Peyer's patch (tissue), 4 donors: Measurements from ENCODE around the gene NBDY. TPM values are rescaled to one million over a fixed set of nuclear protein-coding genes. Genes with fewer than 3 reads are reported as not detected.

ENCODE experiments used
- DNase-seq, 3 donors: peaks; one replicate each; pipeline ENCODE4 v3.0.0-alpha.2; 2017 to 2019
- H3K27ac ChIP-seq, 4 donors: fragments of 200-600 bp; sonication (generic); one replicate each; pipeline ENCODE4 v1.5.1; 2016 to 2019
- H3K27me3 ChIP-seq, 2 donors: fragments of 200-600 bp; sonication (generic); one replicate each; pipeline ENCODE4 v1.5.1; 2019
- H3K36me3 ChIP-seq, 3 donors: fragments of 200-600 bp; sonication (generic); one replicate each; pipeline ENCODE4 v1.5.1; 2016 to 2019
- H3K4me1 ChIP-seq, 4 donors: fragments of 200-600 bp; sonication (generic); one replicate each; pipeline ENCODE4 v1.5.1; 2016 to 2019
- H3K4me3 ChIP-seq, 4 donors: fragments of 200-600 bp; sonication (generic); 1 replicate in 3 of 4; 2 replicates in 1 of 4; pipeline ENCODE4 v1.5.1; 2016 to 2019; ENCODE audit warnings: mild to moderate bottlenecking in 1 of 4
- H3K9me3 ChIP-seq, 4 donors: fragments of 200-600 bp; sonication (generic); one replicate each; pipeline ENCODE4 v1.5.1; 2016 to 2019; ENCODE audit warnings: mild to moderate bottlenecking in 1 of 4
- CTCF ChIP-seq, 6 experiments: fragments of 450-650 bp in 4 of 6; fragments of 200-600 bp in 2 of 6; sonication (generic) in 1 of 6; IDR thresholded peaks; one replicate each; pipeline ENCODE4 v1.5.1; 2017 to 2019; ENCODE audit warnings: antibody characterized with exemption in 6 of 6, mild to moderate bottlenecking in 3 of 6, moderate library complexity in 1 of 6
- POLR2A ChIP-seq, 2 donors: fragments of 450-650 bp; IDR thresholded peaks; one replicate each; pipeline ENCODE4 v1.5.1; 2017; ENCODE audit warnings: antibody characterized with exemption in 2 of 2, mild to moderate bottlenecking in 2 of 2, moderate library complexity in 2 of 2
- total RNA-seq, 4 donors: library from RNA; depleted of rRNA; stranded (reverse); fragments of >200 nt; gene quantifications; one replicate each; pipeline ENCODE4 v1.1.0, GENCODE V29; 2016

The NBDY gene
- total RNA-seq, 4 donors from 2014 or later = 9.1 to 14.0 (median 12.7) TPM

- H3K27me3 ChIP-seq = no peaks in the 10 kb centered on the region
- peak in 2 of 3 donors; percentile 15 to 45 for DNase-seq
- H3K4me1 ChIP-seq = peaks cover 0 to 12% (median 0%) of the 10 kb centered on the region in 4 donors
- H3K4me3 ChIP-seq = no peak overlapping the region
- TF ChIP-seq POLR2A (IDR thresholded peaks at IDR 0.05) (no peak), CTCF (IDR thresholded peaks at IDR 0.05) (no peak)
- no peaks in the 10 kb centered on the region for H3K9me3 ChIP-seq
- H3K36me3 ChIP-seq = no peaks in the 10 kb centered on the region
- H3K27ac ChIP-seq = peak overlapping the region in 1 of 4 donors; percentile 84
These were observed 33.9 kb downstream of the NBDY start for GRCh38 chrX:56762707-56763555.

GRCh38 chrX:56763556-56764152 lies 34.6 kb downstream of the NBDY start:
- peaks cover 0 to 12% (median 0%) of the 10 kb centered on the region in 4 donors for H3K4me1 ChIP-seq
- peak overlapping the region in 2 of 4 donors; percentile 56 to 62 for H3K4me3 ChIP-seq
- peak in 2 of 3 donors; percentile 77 to 92 for DNase-seq
- no peaks in the 10 kb centered on the region for H3K27me3 ChIP-seq
- H3K27ac ChIP-seq = peak overlapping the region in 2 of 4 donors; percentile 67 to 84
- TF ChIP-seq POLR2A (IDR thresholded peaks at IDR 0.05) (no peak), CTCF (IDR thresholded peaks at IDR 0.05) (peak in 3 of 6 experiments; percentile 12 to 71 (median 21))
- no peaks in the 10 kb centered on the region for H3K36me3 ChIP-seq
- no peaks in the 10 kb centered on the region for H3K9me3 ChIP-seq

GRCh38 chrX:56764153-56764974 lies 35.3 kb downstream of the NBDY start:
- Histone ChIP-seq H3K4me3 (peak overlapping the region in 2 of 4 donors; percentile 56 to 62), H3K27ac (peak overlapping the region in 3 of 4 donors; percentile 46 to 84 (median 67))

GRCh38 chrX:56764975-56765791 lies 36.1 kb downstream of the NBDY start:
- DNase-seq = peak; percentile 40 to 54 (median 52)
- Histone ChIP-seq H3K36me3 (no peaks in the 10 kb centered on the region), H3K9me3 (no peaks in the 10 kb centered on the region), H3K4me1 (peaks cover 0 to 12% (median 0%) of the 10 kb centered on the region in 4 donors), H3K4me3 (peak overlapping the region in 1 of 4 donors; percentile 0), H3K27ac (peak overlapping the region; percentile 17 to 84 (median 50)), H3K27me3 (no peaks in the 10 kb centered on the region)
- TF ChIP-seq POLR2A (IDR thresholded peaks at IDR 0.05) = no peak
- TF ChIP-seq CTCF (IDR thresholded peaks at IDR 0.05) = no peak

More at GRCh38 chrX:56764153-56764974, 35.3 kb downstream of the NBDY start:
- TF ChIP-seq CTCF (IDR thresholded peaks at IDR 0.05) = peak; percentile 32 to 79 (median 52)
- TF ChIP-seq POLR2A (IDR thresholded peaks at IDR 0.05) = no peak
- H3K27me3 ChIP-seq = no peaks in the 10 kb centered on the region
- peaks cover 0 to 12% (median 0%) of the 10 kb centered on the region in 4 donors for H3K4me1 ChIP-seq
- no peaks in the 10 kb centered on the region for H3K36me3 ChIP-seq
- H3K9me3 ChIP-seq = no peaks in the 10 kb centered on the region
- peak; percentile 25 to 89 (median 77) for DNase-seq
